Liver (tissue), 3 donors: ENCODE data around the gene TBK1.

Experiments
- GABPA ChIP-seq, 2 donors: IDR thresholded peaks in 1 of 2; conservative IDR thresholded peaks in 1 of 2; 2 replicates each; pipeline ENCODE4 v1.6.1; 2016; ENCODE audit warnings: antibody characterized with exemption in 2 of 2, mild to moderate bottlenecking in 1 of 2, moderate library complexity in 1 of 2
- HNF4G ChIP-seq: IDR thresholded peaks from 2 replicates; pipeline ENCODE4 v1.6.1; 2016; ENCODE audit warnings: antibody characterized with exemption
- RXRA ChIP-seq, 2 donors: IDR thresholded peaks; 2 replicates each; pipeline ENCODE4 v1.6.1; 2017 to 2018; ENCODE audit warnings: antibody characterized with exemption in 2 of 2, mild to moderate bottlenecking in 1 of 2
- YY1 ChIP-seq: IDR thresholded peaks from 2 replicates; pipeline ENCODE4 v1.6.1; 2016; ENCODE audit warnings: antibody characterized with exemption, mild to moderate bottlenecking
- TF ChIP-seq, protein P1 (sequence below): fragments of 150-350 bp; IDR thresholded peaks from 2 replicates; pipeline ENCODE4 v1.5.1; 2017; ENCODE audit warnings: improper control_type of control experiment, low read depth, low read length; ENCODE audit not compliant: missing input control
- TF ChIP-seq, protein P2 (sequence below): IDR thresholded peaks from 2 replicates; pipeline ENCODE4 v1.6.1; 2016; ENCODE audit warnings: antibody characterized with exemption
- TF ChIP-seq, protein P3 (sequence below): IDR thresholded peaks from 2 replicates; pipeline ENCODE4 v1.6.1; 2016; ENCODE audit warnings: antibody characterized with exemption
- TF ChIP-seq, protein P4 (sequence below): IDR thresholded peaks from 2 replicates; pipeline ENCODE4 v1.6.1; 2016; ENCODE audit warnings: antibody characterized with exemption
- donor health status: healthy.
- donor health status: healthy.

DNA sequence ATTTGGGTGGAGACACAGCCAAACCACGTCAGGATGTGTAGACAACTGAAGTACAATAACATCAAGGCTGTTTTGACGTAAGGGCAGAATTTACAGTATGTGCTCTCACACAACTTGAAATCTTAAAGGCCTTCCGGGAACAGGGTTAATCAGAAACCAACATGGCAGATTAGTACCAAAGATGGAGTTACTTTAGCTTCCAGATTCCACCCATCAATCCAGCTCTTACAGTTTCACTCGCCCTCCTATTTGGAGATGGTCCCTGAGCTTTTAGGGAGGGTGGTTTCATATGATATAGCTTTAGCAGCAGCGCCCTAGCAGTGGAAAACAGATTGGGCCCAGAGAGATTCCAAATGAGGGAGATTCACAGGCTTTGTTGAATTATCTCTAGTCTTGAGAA is 49.7 kb upstream of the TBK1 start:
- TF ChIP-seq HNF4G: no peak
- TF ChIP-seq, protein P1, sequence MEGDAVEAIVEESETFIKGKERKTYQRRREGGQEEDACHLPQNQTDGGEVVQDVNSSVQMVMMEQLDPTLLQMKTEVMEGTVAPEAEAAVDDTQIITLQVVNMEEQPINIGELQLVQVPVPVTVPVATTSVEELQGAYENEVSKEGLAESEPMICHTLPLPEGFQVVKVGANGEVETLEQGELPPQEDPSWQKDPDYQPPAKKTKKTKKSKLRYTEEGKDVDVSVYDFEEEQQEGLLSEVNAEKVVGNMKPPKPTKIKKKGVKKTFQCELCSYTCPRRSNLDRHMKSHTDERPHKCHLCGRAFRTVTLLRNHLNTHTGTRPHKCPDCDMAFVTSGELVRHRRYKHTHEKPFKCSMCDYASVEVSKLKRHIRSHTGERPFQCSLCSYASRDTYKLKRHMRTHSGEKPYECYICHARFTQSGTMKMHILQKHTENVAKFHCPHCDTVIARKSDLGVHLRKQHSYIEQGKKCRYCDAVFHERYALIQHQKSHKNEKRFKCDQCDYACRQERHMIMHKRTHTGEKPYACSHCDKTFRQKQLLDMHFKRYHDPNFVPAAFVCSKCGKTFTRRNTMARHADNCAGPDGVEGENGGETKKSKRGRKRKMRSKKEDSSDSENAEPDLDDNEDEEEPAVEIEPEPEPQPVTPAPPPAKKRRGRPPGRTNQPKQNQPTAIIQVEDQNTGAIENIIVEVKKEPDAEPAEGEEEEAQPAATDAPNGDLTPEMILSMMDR: no peak
- TF ChIP-seq YY1: no peak
- TF ChIP-seq, protein P2, sequence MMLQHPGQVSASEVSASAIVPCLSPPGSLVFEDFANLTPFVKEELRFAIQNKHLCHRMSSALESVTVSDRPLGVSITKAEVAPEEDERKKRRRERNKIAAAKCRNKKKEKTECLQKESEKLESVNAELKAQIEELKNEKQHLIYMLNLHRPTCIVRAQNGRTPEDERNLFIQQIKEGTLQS: no peak
- TF ChIP-seq, protein P3, sequence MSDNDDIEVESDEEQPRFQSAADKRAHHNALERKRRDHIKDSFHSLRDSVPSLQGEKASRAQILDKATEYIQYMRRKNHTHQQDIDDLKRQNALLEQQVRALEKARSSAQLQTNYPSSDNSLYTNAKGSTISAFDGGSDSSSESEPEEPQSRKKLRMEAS: no peak
- TF ChIP-seq GABPA (IDR thresholded peaks at IDR 0.05 in 1 of 2, conservative IDR thresholded peaks at IDR 0.05 in 1 of 2): no peak
- TF ChIP-seq, protein P4, sequence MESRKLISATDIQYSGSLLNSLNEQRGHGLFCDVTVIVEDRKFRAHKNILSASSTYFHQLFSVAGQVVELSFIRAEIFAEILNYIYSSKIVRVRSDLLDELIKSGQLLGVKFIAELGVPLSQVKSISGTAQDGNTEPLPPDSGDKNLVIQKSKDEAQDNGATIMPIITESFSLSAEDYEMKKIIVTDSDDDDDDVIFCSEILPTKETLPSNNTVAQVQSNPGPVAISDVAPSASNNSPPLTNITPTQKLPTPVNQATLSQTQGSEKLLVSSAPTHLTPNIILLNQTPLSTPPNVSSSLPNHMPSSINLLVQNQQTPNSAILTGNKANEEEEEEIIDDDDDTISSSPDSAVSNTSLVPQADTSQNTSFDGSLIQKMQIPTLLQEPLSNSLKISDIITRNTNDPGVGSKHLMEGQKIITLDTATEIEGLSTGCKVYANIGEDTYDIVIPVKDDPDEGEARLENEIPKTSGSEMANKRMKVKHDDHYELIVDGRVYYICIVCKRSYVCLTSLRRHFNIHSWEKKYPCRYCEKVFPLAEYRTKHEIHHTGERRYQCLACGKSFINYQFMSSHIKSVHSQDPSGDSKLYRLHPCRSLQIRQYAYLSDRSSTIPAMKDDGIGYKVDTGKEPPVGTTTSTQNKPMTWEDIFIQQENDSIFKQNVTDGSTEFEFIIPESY: no peak
- no peak for TF ChIP-seq RXRA (IDR thresholded peaks at IDR 0.05)
